MCF 10A (cell line): ENCODE results near the gene CPNE8. TPM values are rescaled to one million over a fixed set of nuclear protein-coding genes. Genes with fewer than 3 reads are reported as not detected.
A peak's percentile ranks its signal among the peaks of the same experiment; 100 is the strongest.

ENCODE experiments used
- BruUV-seq: library from RNA; stranded (reverse); fragments of 400-500 nt; replicated peaks from 2 replicates; lab custom pipeline; 2021; lab: Mats Ljungman, UMichigan
- CTCF ChIA-PET: fragments of 300-600 bp; sonication (Branson Sonifier 250); formaldehyde crosslinking; extraction: SDS; loops from one replicate; lab custom pipeline; 2021; ENCODE audit warnings: antibody characterized with exemption, inconsistent platforms; lab: Yijun Ruan, JAX
- POLR2A ChIA-PET: fragments of 300-600, 350-650 bp; sonication (Branson Sonifier 250); formaldehyde crosslinking; extraction: SDS; loops from one replicate; lab custom pipeline; 2020; ENCODE audit warnings: antibody characterized with exemption, inconsistent platforms; lab: Yijun Ruan, JAX
- DNase-seq: peaks from one replicate; pipeline ENCODE4 v3.0.0-alpha.2; 2018; ENCODE audit not compliant: unreplicated experiment
- H3K27ac Mint-ChIP-seq: one replicate; pipeline ENCODE4 v1.8.0; 2022; ENCODE audit warnings: mild to moderate bottlenecking, low read depth, mixed read lengths; ENCODE audit not compliant: unreplicated experiment
- H3K27me3 Mint-ChIP-seq: one replicate; pipeline ENCODE4 v1.8.0; 2022; ENCODE audit warnings: mixed read lengths; ENCODE audit not compliant: insufficient read depth, unreplicated experiment
- H3K36me3 Mint-ChIP-seq: one replicate; pipeline ENCODE4 v1.8.0; 2022; ENCODE audit warnings: mild to moderate bottlenecking, moderate library complexity, mixed read lengths; ENCODE audit not compliant: insufficient read depth, unreplicated experiment
- H3K4me1 Mint-ChIP-seq: one replicate; pipeline ENCODE4 v1.8.0; 2022; ENCODE audit warnings: mixed read lengths; ENCODE audit not compliant: insufficient read depth, unreplicated experiment
- H3K4me3 Mint-ChIP-seq: one replicate; pipeline ENCODE4 v1.8.0; 2022; ENCODE audit warnings: mild to moderate bottlenecking, moderate library complexity, mixed read lengths; ENCODE audit not compliant: unreplicated experiment
- H3K9me3 Mint-ChIP-seq: one replicate; pipeline ENCODE4 v1.8.0; 2022; ENCODE audit warnings: mixed read lengths; ENCODE audit not compliant: unreplicated experiment
- CTCF ChIP-seq: fragments of 200-600 bp; IDR thresholded peaks from one replicate; pipeline ENCODE4 v1.8.0; 2022; ENCODE audit warnings: antibody characterized with exemption, mild to moderate bottlenecking; ENCODE audit not compliant: unreplicated experiment
- intact Hi-C: fragments of 100-400 bp; cut with micrococcal nuclease; formaldehyde crosslinking; loops from 2 replicates; pipeline ENCODE4 v1.14.1; 2022
- total RNA-seq: library from RNA; stranded (reverse); gene quantifications from 2 replicates; pipeline ENCODE4 v1.2.3, GENCODE V29; 2022

Gene CPNE8
- total RNA-seq, 1 experiment from 2014 or later = 17.0 TPM

- DNase-seq = no peak
- peaks cover 6% of the 10 kb centered on the region for H3K36me3 Mint-ChIP-seq
- BruUV-seq = no TSS peak
- no peaks in the 10 kb centered on the region for H3K27me3 Mint-ChIP-seq
- intact Hi-C loops = loop anchor here (10.0 kb wide), 1 partner anchor 129 kb away; no protein-coding TSS in a partner anchor
- H3K4me3 Mint-ChIP-seq = peak overlapping the region; percentile 98
- ChIA-PET POLR2A (interaction anchor here (0.6 to 1.8 kb wide), 4 partner anchors 9 to 587 kb away, joined by 3 to 9 read pairs (median 4); partner anchors contain the start of gene ALG10B), CTCF (interaction anchor here (0.5 to 1.2 kb wide), 6 partner anchors 8 to 570 kb away, joined by 3 to 5 read pairs (median 4); no protein-coding TSS in a partner anchor)
- H3K4me1 Mint-ChIP-seq = peaks cover 25% of the 10 kb centered on the region
- TF ChIP-seq CTCF = no peak
- H3K27ac Mint-ChIP-seq = peak overlapping the region; percentile 89
- no peaks in the 10 kb centered on the region for H3K9me3 Mint-ChIP-seq
Measured at GRCh38 chr12:38903596-38903995, 1.8 kb downstream of the CPNE8 start.

- H3K36me3 Mint-ChIP-seq = no peaks in the 10 kb centered on the region
- no peak for DNase-seq
- H3K4me1 Mint-ChIP-seq = peaks cover 14% of the 10 kb centered on the region
- H3K4me3 Mint-ChIP-seq = no peak overlapping the region
- ChIA-PET POLR2A (no interaction called here), CTCF (no interaction called here)
- intact Hi-C loops = no loop called here
- no peak for TF ChIP-seq CTCF
- no peaks in the 10 kb centered on the region for H3K27me3 Mint-ChIP-seq
- no TSS peak for BruUV-seq
- H3K9me3 Mint-ChIP-seq = no peaks in the 10 kb centered on the region
- no peak overlapping the region for H3K27ac Mint-ChIP-seq
Measured at GRCh38 chr12:38898001-38898684, 7.2 kb downstream of the CPNE8 start.

- Mint-ChIP-seq H3K4me3 (no peak overlapping the region), H3K27ac (no peak overlapping the region), H3K36me3 (no peaks in the 10 kb centered on the region), H3K9me3 (no peaks in the 10 kb centered on the region), H3K27me3 (no peaks in the 10 kb centered on the region), H3K4me1 (peaks cover 14% of the 10 kb centered on the region)
- ChIA-PET CTCF (interaction anchor here (0.9 to 1.9 kb wide), 3 partner anchors 10 to 215 kb away, joined by 3 to 13 read pairs (median 4); partner anchors contain the start of gene CPNE8), POLR2A (interaction anchor here (3.7 kb wide), 1 partner anchor 10 kb away, joined by 24 read pairs; the partner anchor contains the start of gene CPNE8)
- intact Hi-C loops = no loop called here
- no TSS peak for BruUV-seq
- TF ChIP-seq CTCF = no peak
- DNase-seq = no peak
Measured at GRCh38 chr12:38895446-38895845, 9.9 kb downstream of the CPNE8 start.

GRCh38 chr12:38892976-38893375 lies 12.4 kb downstream of the CPNE8 start:
- Mint-ChIP-seq H3K4me1 (peaks cover 14% of the 10 kb centered on the region), H3K36me3 (no peaks in the 10 kb centered on the region), H3K27me3 (no peaks in the 10 kb centered on the region), H3K4me3 (no peak overlapping the region), H3K9me3 (no peaks in the 10 kb centered on the region), H3K27ac (peak overlapping the region; percentile 40)
- intact Hi-C loops = no loop called here
- POLR2A ChIA-PET = interaction anchor here (1.4 to 1.9 kb wide), 2 partner anchors 10 to 13 kb away, joined by 5 to 9 read pairs; no protein-coding TSS in a partner anchor
- BruUV-seq = no TSS peak
- TF ChIP-seq CTCF = no peak
- CTCF ChIA-PET = interaction anchor here (0.7 to 1.2 kb wide), 2 partner anchors 10 to 377 kb away, joined by 3 read pairs; no protein-coding TSS in a partner anchor
- DNase-seq = no peak
